Uterus (tissue), 4 donors: ENCODE data around the gene PORCN. TPM values are rescaled to one million over a fixed set of nuclear protein-coding genes. Genes with fewer than 3 reads are reported as not detected.

Experiments used
- DNase-seq, 2 donors: peaks; one replicate each; pipeline ENCODE4 v3.0.0-alpha.2; 2019 to 2020
- H3K27ac ChIP-seq, 2 donors: fragments of 200-600 bp; sonication (generic); 1 replicate in 1 of 2; 2 replicates in 1 of 2; pipeline ENCODE4 v1.5.1; 2016 to 2018
- H3K27me3 ChIP-seq, 2 donors: fragments of 200-600 bp; sonication (generic); one replicate each; pipeline ENCODE4 v1.5.1; 2018 to 2019; ENCODE audit warnings: control low read depth in 1 of 2
- H3K36me3 ChIP-seq, 2 donors: fragments of 200-600 bp; sonication (generic); one replicate each; pipeline ENCODE4 v1.5.1; 2019; ENCODE audit warnings: control low read depth in 1 of 2
- H3K4me1 ChIP-seq, 2 donors: fragments of 200-600 bp; sonication (generic); one replicate each; pipeline ENCODE4 v1.5.1; 2018 to 2019; ENCODE audit warnings: control low read depth in 1 of 2
- H3K4me3 ChIP-seq, 2 donors: fragments of 200-600 bp; sonication (generic); 1 replicate in 1 of 2; 2 replicates in 1 of 2; pipeline ENCODE4 v1.5.1; 2018 to 2019; ENCODE audit warnings: mild to moderate bottlenecking in 1 of 2
- H3K9me3 ChIP-seq, 2 donors: fragments of 200-600 bp; sonication (generic); one replicate each; pipeline ENCODE4 v1.5.1; 2019; ENCODE audit warnings: control low read depth in 1 of 2
- CTCF ChIP-seq, 4 experiments: fragments of 200-600 bp in 2 of 4; fragments of 450-650 bp in 2 of 4; sonication (generic) in 2 of 4; IDR thresholded peaks; one replicate each; pipeline ENCODE4 v1.5.1; 2016 to 2019; ENCODE audit warnings: antibody characterized with exemption in 4 of 4, mild to moderate bottlenecking in 2 of 4, moderate library complexity in 1 of 4
- POLR2A ChIP-seq, 2 donors: fragments of 450-650 bp; IDR thresholded peaks; one replicate each; pipeline ENCODE4 v1.6.1; 2016; ENCODE audit warnings: antibody characterized with exemption in 2 of 2, mild to moderate bottlenecking in 1 of 2, moderate library complexity in 1 of 2
- intact Hi-C: fragments of 100-400 bp; cut with DNase I; formaldehyde crosslinking; loops from one replicate; pipeline ENCODE4 v1.15.1; 2023; ENCODE audit warnings: low total_unique reads
- total RNA-seq, 4 donors: library from RNA; depleted of rRNA in 3 of 4; stranded (reverse); fragments of >200 nt in 3 of 4; gene quantifications; one replicate each; pipeline versions ENCODE4 v1.1.0 to v1.2.4, GENCODE V29; 2014 to 2023
- donor health status: DM: yes; HTN: yes; CAD: no.

Gene PORCN
- total RNA-seq, 4 donors from 2014 or later: 0.77 to 16.5 (median 4.8) TPM

GRCh38 chrX:48470110-48470832 lies 38.5 kb upstream of the PORCN start, which contains the start of gene SLC38A5:
SLC38A5 (minus strand) TSS chrX:48470260; CDS start chrX:48467924, 2,336 bp downstream.
- Histone ChIP-seq H3K27me3 (no peaks in the 10 kb centered on the region), H3K9me3 (no peaks in the 10 kb centered on the region), H3K36me3 (no peaks in the 10 kb centered on the region), H3K27ac (no peak within 1 kb of the TSS), H3K4me3 (peak within 1 kb of the TSS; percentile 13 to 15), H3K4me1 (no peaks in the 10 kb centered on the region)
- no peak for TF ChIP-seq CTCF (IDR thresholded peaks at IDR 0.05)
- TF ChIP-seq POLR2A (IDR thresholded peaks at IDR 0.05): no peak
- no peak for DNase-seq
- intact Hi-C loops: no loop called here

GRCh38 chrX:48470833-48471118 lies 38.0 kb upstream of the PORCN start:
- no peak overlapping the region for H3K4me3 ChIP-seq
- no peaks in the 10 kb centered on the region for H3K27me3 ChIP-seq
- H3K4me1 ChIP-seq: no peaks in the 10 kb centered on the region
- H3K36me3 ChIP-seq: no peaks in the 10 kb centered on the region
- no peaks in the 10 kb centered on the region for H3K9me3 ChIP-seq
- intact Hi-C loops: no loop called here
- TF ChIP-seq CTCF (IDR thresholded peaks at IDR 0.05) (no peak), POLR2A (IDR thresholded peaks at IDR 0.05) (no peak)
- no peak for DNase-seq
- H3K27ac ChIP-seq: no peak overlapping the region

DNA sequence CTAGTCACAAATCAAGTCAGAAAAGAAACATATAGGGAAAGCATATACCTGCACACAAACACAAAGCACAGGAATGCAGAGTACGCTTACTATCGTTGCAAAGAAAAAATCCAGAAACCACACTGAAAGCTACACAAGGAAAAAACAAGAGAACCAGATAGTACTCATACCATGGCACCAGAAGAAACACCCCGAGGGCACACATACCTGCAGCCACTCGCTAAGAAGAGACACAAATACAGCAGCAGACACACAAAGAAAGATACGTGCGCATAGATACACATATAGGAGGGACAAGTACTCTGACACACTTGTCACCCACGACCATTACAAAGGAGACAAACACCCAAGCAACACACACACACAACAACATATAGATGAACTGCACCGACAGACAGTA lies 37.3 kb upstream of the PORCN start:
- no peak for DNase-seq
- TF ChIP-seq POLR2A (IDR thresholded peaks at IDR 0.05) (no peak), CTCF (IDR thresholded peaks at IDR 0.05) (no peak)
- no peak overlapping the region for H3K27ac ChIP-seq
- no peaks in the 10 kb centered on the region for H3K9me3 ChIP-seq
- H3K36me3 ChIP-seq: no peaks in the 10 kb centered on the region
- H3K4me3 ChIP-seq: no peak overlapping the region
- H3K4me1 ChIP-seq: no peaks in the 10 kb centered on the region
- H3K27me3 ChIP-seq: no peaks in the 10 kb centered on the region
- intact Hi-C loops: no loop called here

- intact Hi-C loops: no loop called here
- H3K4me3 ChIP-seq: no peak overlapping the region
- no peaks in the 10 kb centered on the region for H3K36me3 ChIP-seq
- H3K9me3 ChIP-seq: no peaks in the 10 kb centered on the region
- H3K27me3 ChIP-seq: no peaks in the 10 kb centered on the region
- no peak for DNase-seq
- no peak overlapping the region for H3K27ac ChIP-seq
- no peak for TF ChIP-seq CTCF (IDR thresholded peaks at IDR 0.05)
- no peak for TF ChIP-seq POLR2A (IDR thresholded peaks at IDR 0.05)
- no peaks in the 10 kb centered on the region for H3K4me1 ChIP-seq
Measured at GRCh38 chrX:48472225-48472624, 36.6 kb upstream of the PORCN start.

- Histone ChIP-seq H3K4me3 (no peak overlapping the region), H3K4me1 (no peaks in the 10 kb centered on the region), H3K27me3 (no peaks in the 10 kb centered on the region), H3K9me3 (no peaks in the 10 kb centered on the region), H3K36me3 (no peaks in the 10 kb centered on the region), H3K27ac (no peak overlapping the region)
- TF ChIP-seq CTCF (IDR thresholded peaks at IDR 0.05) (no peak), POLR2A (IDR thresholded peaks at IDR 0.05) (no peak)
- DNase-seq: no peak
- intact Hi-C loops: no loop called here
Measured at GRCh38 chrX:48472851-48473703, 35.7 kb upstream of the PORCN start.
